ENCODE data around the gene DNAL1. TPM values are rescaled to one million over a fixed set of nuclear protein-coding genes. Genes with fewer than 3 reads are reported as not detected.

DNAL1 gene
- total and polyA plus RNA-seq, 9 donors, result 4.1 to 19.9 (median 15.8) TPM

DNA sequence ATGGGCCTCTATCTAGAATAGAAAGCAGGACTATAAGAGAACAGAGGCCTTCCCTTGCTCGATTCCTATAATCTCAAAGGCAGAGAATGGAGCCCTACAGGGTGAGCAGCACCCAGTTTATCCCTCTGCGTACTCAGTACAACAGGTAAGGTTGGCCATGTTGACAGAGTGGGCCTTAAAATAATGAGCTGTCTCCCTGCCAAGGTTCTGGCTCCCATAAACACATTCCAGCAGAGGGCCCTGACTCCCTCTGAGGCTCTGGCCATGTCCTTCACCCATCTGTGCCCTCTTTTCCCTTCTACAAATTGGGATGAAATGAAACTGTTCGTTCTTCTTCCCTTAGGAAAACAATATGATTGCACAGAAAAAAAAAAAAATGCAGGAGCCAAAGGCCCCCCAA, 86.3 kb downstream of the DNAL1 start:
- H3K27me3 ChIP-seq, result no peaks in the 10 kb centered on the region
- DNase-seq, result peak in 3 of 5 donors; percentile 21 to 34 (median 33)
- no peak for TF ChIP-seq POLR2A (IDR thresholded peaks at IDR 0.05)
- TF ChIP-seq, protein P1, sequence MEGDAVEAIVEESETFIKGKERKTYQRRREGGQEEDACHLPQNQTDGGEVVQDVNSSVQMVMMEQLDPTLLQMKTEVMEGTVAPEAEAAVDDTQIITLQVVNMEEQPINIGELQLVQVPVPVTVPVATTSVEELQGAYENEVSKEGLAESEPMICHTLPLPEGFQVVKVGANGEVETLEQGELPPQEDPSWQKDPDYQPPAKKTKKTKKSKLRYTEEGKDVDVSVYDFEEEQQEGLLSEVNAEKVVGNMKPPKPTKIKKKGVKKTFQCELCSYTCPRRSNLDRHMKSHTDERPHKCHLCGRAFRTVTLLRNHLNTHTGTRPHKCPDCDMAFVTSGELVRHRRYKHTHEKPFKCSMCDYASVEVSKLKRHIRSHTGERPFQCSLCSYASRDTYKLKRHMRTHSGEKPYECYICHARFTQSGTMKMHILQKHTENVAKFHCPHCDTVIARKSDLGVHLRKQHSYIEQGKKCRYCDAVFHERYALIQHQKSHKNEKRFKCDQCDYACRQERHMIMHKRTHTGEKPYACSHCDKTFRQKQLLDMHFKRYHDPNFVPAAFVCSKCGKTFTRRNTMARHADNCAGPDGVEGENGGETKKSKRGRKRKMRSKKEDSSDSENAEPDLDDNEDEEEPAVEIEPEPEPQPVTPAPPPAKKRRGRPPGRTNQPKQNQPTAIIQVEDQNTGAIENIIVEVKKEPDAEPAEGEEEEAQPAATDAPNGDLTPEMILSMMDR (IDR thresholded peaks at IDR 0.05), result peak in 1 of 3 donors; percentile 12
- no peaks in the 10 kb centered on the region for H3K9me3 ChIP-seq
- intact Hi-C loops (cut with DNase I), result no loop called here
- H3K4me3 ChIP-seq, result no peak overlapping the region
- H3K4me1 ChIP-seq (ENCODE audit: insufficient read depth), result peaks cover 12% of the 10 kb centered on the region
- peak overlapping the region in 1 of 2 donors; percentile 62 for H3K27ac ChIP-seq
- H3K36me3 ChIP-seq, result no peaks in the 10 kb centered on the region
- WGBS, 3 donors, result 22 to 43% (median 32%) methylated on average over 3 of the region's 3 CpGs

DNA sequence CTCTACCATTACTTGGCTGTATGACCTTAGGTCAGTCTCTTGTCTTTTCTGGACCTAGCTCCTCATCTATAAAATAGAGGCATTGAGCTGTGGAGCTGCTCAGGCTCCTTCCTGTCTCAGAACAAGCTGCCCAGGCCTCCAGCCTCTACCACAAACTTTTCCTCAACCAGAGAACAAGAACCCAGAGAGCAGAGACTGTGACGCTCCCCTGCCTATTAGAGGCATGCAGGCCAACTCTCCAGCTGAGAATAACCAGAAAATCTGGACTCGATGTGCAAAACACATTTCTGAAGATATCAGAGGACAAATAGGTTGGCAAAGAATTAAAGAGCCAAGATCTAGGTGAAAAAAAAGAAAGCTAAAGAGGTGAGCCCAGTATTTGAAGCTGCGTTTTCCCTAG, 87.2 kb downstream of the DNAL1 start:
- intact Hi-C loops (cut with DNase I), result no loop called here
- Histone ChIP-seq H3K9me3 (no peaks in the 10 kb centered on the region), H3K4me1 (ENCODE audit: insufficient read depth) (peaks cover 12% of the 10 kb centered on the region), H3K36me3 (no peaks in the 10 kb centered on the region), H3K4me3 (no peak overlapping the region), H3K27ac (peak overlapping the region in 1 of 2 donors; percentile 44), H3K27me3 (no peaks in the 10 kb centered on the region)
- WGBS, 3 donors, result 52 to 66% (median 54%) methylated on average over 3 of the region's 3 CpGs
- DNase-seq, result peak in 2 of 5 donors; percentile 3 to 19
- TF ChIP-seq, protein P1 (IDR thresholded peaks at IDR 0.05), result no peak
- no peak for TF ChIP-seq POLR2A (IDR thresholded peaks at IDR 0.05)
- no peak for TF ChIP-seq EP300 (IDR thresholded peaks at IDR 0.05)

DNA sequence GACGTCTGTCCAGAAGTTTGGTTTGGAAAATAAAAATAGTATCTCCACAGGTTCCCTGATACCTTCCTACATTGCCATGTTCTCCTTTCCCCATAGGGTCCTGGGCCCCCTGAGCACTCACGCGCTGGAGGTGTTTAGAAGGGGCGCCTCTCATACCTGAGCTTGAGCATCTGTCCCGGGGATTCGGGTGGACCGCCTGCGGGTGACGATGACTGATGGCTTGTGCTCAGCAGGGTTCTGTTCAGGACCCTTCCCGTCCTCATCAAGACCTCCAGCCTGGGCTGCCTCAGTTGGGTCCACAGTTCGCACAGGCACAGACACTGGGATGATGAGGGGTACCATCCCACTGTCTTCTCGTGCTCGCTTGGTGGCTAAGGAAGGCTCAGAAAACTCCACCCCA, 92.1 kb downstream of the DNAL1 start:
- WGBS, 3 donors, result 89 to 91% (median 90%) methylated on average over 13 of the region's 13 CpGs
- no peak overlapping the region for H3K4me3 ChIP-seq
- DNase-seq, result peak in 2 of 5 donors; percentile 22 to 27

DNA sequence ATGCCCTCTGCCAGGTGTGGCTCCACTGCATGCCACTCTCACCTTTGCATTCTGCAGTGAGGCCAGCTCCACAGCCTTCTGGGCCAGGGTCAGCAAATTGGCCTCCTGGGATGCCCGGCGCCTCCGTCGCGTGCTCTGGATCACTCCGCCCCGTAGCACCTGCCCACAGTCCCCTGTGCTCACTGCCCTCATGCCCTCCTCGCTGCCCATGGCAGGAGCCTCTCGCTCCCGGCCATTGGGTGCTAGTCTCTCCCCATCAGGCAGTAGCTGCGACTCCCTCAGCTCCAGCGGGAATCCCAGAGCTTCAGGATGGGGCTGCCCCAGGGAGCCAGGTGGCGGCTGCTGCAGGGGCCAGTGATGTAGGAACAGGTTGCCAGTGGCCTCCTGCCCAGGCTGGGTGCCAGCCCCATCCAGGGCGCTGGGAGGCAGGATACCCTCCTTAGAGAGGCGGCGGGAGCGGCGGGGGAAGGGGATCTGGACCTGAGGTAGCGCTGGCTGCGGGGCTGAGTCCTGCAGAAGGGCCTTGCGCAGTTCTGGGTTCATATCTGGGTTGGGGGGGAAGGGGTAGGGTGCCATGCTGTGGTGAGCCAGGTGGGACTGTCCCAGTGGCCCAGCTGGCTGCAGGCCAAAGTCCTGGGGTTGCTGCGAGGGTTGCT, 93.9 kb downstream of the DNAL1 start:
- intact Hi-C loops (cut with DNase I), result no loop called here
- Histone ChIP-seq H3K27me3 (no peaks in the 10 kb centered on the region), H3K27ac (no peak overlapping the region), H3K9me3 (no peaks in the 10 kb centered on the region), H3K4me1 (ENCODE audit: insufficient read depth) (peaks cover 31% of the 10 kb centered on the region), H3K4me3 (no peak overlapping the region), H3K36me3 (no peaks in the 10 kb centered on the region)
- peak in 3 of 5 donors; percentile 37 to 48 (median 40) for DNase-seq
- TF ChIP-seq EP300 (IDR thresholded peaks at IDR 0.05), result no peak
- TF ChIP-seq, protein P1 (IDR thresholded peaks at IDR 0.05), result no peak
- WGBS, 3 donors, result 92 to 94% (median 93%) methylated on average over 22 of the region's 22 CpGs

More for the DNA sequence above, 92.1 kb downstream of the DNAL1 start:
- Histone ChIP-seq H3K27me3 (no peaks in the 10 kb centered on the region), H3K27ac (no peak overlapping the region), H3K36me3 (no peaks in the 10 kb centered on the region), H3K9me3 (no peaks in the 10 kb centered on the region), H3K4me1 (ENCODE audit: insufficient read depth) (peaks cover 17% of the 10 kb centered on the region)
- intact Hi-C loops (cut with DNase I), result no loop called here
- TF ChIP-seq EP300 (IDR thresholded peaks at IDR 0.05) (no peak), POLR2A (IDR thresholded peaks at IDR 0.05) (no peak)
- TF ChIP-seq, protein P1 (IDR thresholded peaks at IDR 0.05), result no peak
